Neural progenitor cell (in vitro differentiated cells): ENCODE measurements around the gene LRP1B.

Source experiments
- EZH2 ChIP-seq: fragments of 200-600 bp; sonication (generic); IDR thresholded peaks from 2 replicates; pipeline ENCODE4 v1.6.1; 2017; ENCODE audit warnings: antibody characterized with exemption, mild to moderate bottlenecking, moderate library complexity
- EZH2phosphoT487 ChIP-seq: fragments of 200-600 bp; sonication (generic); IDR thresholded peaks from 2 replicates; pipeline ENCODE4 v1.6.1; 2017; ENCODE audit warnings: antibody characterized with exemption
- TF ChIP-seq, protein P1 (sequence below): fragments of 200-600 bp; sonication (generic); IDR thresholded peaks from 2 replicates; pipeline ENCODE4 v1.5.1; 2017; ENCODE audit warnings: antibody characterized with exemption, mild to moderate bottlenecking

DNA sequence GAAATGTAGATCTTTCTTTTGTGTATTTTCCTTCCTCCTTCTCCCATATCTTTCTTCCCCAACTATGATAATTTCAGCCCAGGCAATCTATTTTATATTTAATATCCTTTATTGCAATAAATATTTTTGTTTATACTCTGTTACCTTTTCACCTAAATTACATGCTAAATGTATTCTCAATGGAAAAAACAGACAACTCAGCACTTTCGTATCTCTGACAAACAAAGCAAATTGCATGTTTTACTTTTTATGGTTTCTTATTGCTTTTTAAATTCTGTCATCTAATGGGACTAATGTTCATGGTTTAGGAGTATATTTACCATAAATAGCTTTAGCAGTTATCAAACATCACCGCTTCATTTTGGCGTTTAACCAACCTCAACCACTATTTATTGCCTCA is 74.0 kb downstream of the LRP1B start:
- TF ChIP-seq EZH2 (no peak), EZH2phosphoT487 (no peak)
- TF ChIP-seq, protein P1, sequence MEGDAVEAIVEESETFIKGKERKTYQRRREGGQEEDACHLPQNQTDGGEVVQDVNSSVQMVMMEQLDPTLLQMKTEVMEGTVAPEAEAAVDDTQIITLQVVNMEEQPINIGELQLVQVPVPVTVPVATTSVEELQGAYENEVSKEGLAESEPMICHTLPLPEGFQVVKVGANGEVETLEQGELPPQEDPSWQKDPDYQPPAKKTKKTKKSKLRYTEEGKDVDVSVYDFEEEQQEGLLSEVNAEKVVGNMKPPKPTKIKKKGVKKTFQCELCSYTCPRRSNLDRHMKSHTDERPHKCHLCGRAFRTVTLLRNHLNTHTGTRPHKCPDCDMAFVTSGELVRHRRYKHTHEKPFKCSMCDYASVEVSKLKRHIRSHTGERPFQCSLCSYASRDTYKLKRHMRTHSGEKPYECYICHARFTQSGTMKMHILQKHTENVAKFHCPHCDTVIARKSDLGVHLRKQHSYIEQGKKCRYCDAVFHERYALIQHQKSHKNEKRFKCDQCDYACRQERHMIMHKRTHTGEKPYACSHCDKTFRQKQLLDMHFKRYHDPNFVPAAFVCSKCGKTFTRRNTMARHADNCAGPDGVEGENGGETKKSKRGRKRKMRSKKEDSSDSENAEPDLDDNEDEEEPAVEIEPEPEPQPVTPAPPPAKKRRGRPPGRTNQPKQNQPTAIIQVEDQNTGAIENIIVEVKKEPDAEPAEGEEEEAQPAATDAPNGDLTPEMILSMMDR = no peak
